ENCODE measurements around the gene BLVRA. TPM values are rescaled to one million over a fixed set of nuclear protein-coding genes. Genes with fewer than 3 reads are reported as not detected.

BLVRA gene
- total RNA-seq, 1 experiment from 2014 or later: 85.1 TPM

- DNase-seq (ENCODE audit: extremely low read depth, low read depth): no peak
These were observed 92.1 kb downstream of the BLVRA start for GRCh38 chr7:43850348-43851116.

- DNase-seq (ENCODE audit: extremely low read depth, low read depth): no peak
These were observed 93.3 kb downstream of the BLVRA start for GRCh38 chr7:43851805-43852204.

DNA sequence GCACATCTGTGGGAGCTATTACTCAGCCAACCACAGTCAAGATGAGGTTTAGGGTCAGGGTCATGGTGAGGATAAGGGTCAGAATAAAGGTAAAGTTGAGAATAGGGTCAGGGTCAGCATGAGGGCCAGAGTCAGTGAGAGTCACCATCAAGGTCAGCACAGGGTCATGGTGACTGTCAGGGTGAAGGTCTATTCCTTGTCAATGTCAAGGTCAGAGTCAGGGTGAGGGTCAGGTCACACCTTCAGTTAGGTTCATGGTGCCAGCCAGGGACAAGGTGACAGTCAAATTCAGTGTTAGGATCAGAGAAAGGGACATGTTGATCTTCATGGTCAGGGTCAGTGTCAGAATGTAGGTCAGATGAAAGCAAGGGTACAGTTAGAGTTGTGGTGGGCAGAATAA, 96.7 kb downstream of the BLVRA start:
- DNase-seq (ENCODE audit: extremely low read depth, low read depth): no peak

GRCh38 chr7:43856316-43856715, 97.8 kb downstream of the BLVRA start:
- DNase-seq (ENCODE audit: extremely low read depth, low read depth): no peak

Other genes starting within 250 kb of the BLVRA start
- gene STK17A, start 175.6 kb upstream of the BLVRA start, total RNA-seq (2014; rRNA removed; shearing (Covaris generic)): 57.8 and 61.6 TPM in 2 replicates
- 141 and 171 TPM in 2 replicates for gene COA1, start 29.2 kb upstream of the BLVRA start, total RNA-seq (2014; rRNA removed; shearing (Covaris generic))
- 106 and 123 TPM in 2 replicates for gene MRPS24, start 110.8 kb downstream of the BLVRA start, total RNA-seq (2014; rRNA removed; shearing (Covaris generic))
- 24.0 and 25.3 TPM in 2 replicates for gene URGCP, start 147.9 kb downstream of the BLVRA start, total RNA-seq (2014; rRNA removed; shearing (Covaris generic))
- gene UBE2D4, start 167.8 kb downstream of the BLVRA start, total RNA-seq (2014; rRNA removed; shearing (Covaris generic)): 13.9 and 18.3 TPM in 2 replicates
- not detected in 2 replicates for gene SPDYE1, start 239.2 kb downstream of the BLVRA start, total RNA-seq (2014; rRNA removed; shearing (Covaris generic))